ENCODE data around the gene SORCS2. TPM values are rescaled to one million over a fixed set of nuclear protein-coding genes. Genes with fewer than 3 reads are reported as not detected.

SORCS2 gene
- total and polyA plus RNA-seq, 4 donors = 2.2 to 7.7 (median 2.5) TPM

GRCh38 chr4:7432531-7433375, 240.4 kb downstream of the SORCS2 start:
- TF ChIP-seq CTCF (IDR thresholded peaks at IDR 0.05; ENCODE audit: control extremely low read depth, extremely low read depth) = no peak
- peaks cover 0 to 7% (median 6%) of the 10 kb centered on the region in 5 donors for H3K4me1 ChIP-seq (ENCODE audit: control insufficient read depth in 5 of 5, insufficient read depth in 5 of 5, low read length in 5 of 5)
- H3K9me3 ChIP-seq (ENCODE audit: control insufficient read depth in 4 of 4, insufficient read depth in 3 of 4, low read length in 3 of 4) = no peaks in the 10 kb centered on the region
- no peak overlapping the region for H3K9ac ChIP-seq (ENCODE audit: insufficient read depth in 1 of 2, low read length in 2 of 2)
- ATAC-seq (ENCODE audit: insufficient read depth, low FRiP score) = no peak
- H3K4me3 ChIP-seq = no peak overlapping the region
- H3K27ac ChIP-seq (ENCODE audit: low read depth in 1 of 2, low read length in 1 of 2) = no peak overlapping the region
- WGBS, 2 donors = 88 to 92% methylated on average over 23 of the region's 23 CpGs
- H3K36me3 ChIP-seq (ENCODE audit: control insufficient read depth in 4 of 4, insufficient read depth in 4 of 4, low read length in 4 of 4) = no peaks in the 10 kb centered on the region
- H3K27me3 ChIP-seq (ENCODE audit: control insufficient read depth in 3 of 3, insufficient read depth in 3 of 3, low read length in 2 of 3) = no peaks in the 10 kb centered on the region
- no peak for DNase-seq

GRCh38 chr4:7433376-7434140, 241.2 kb downstream of the SORCS2 start:
- H3K36me3 ChIP-seq (ENCODE audit: control insufficient read depth in 4 of 4, insufficient read depth in 4 of 4, low read length in 4 of 4) = no peaks in the 10 kb centered on the region
- 87% methylated on average over 28 of the region's 28 CpGs for WGBS, 2 donors
- no peak for DNase-seq
- H3K27me3 ChIP-seq (ENCODE audit: control insufficient read depth in 3 of 3, insufficient read depth in 3 of 3, low read length in 2 of 3) = no peaks in the 10 kb centered on the region
- no peak for ATAC-seq (ENCODE audit: insufficient read depth, low FRiP score)
- H3K4me1 ChIP-seq (ENCODE audit: control insufficient read depth in 5 of 5, insufficient read depth in 5 of 5, low read length in 5 of 5) = peaks cover 0 to 7% (median 6%) of the 10 kb centered on the region in 5 donors
- no peak for TF ChIP-seq CTCF (IDR thresholded peaks at IDR 0.05; ENCODE audit: control extremely low read depth, extremely low read depth)
- no peak overlapping the region for H3K4me3 ChIP-seq
- no peak overlapping the region for H3K9ac ChIP-seq (ENCODE audit: insufficient read depth in 1 of 2, low read length in 2 of 2)
- no peaks in the 10 kb centered on the region for H3K9me3 ChIP-seq (ENCODE audit: control insufficient read depth in 4 of 4, insufficient read depth in 3 of 4, low read length in 3 of 4)
- H3K27ac ChIP-seq (ENCODE audit: low read depth in 1 of 2, low read length in 1 of 2) = no peak overlapping the region

- no peak for TF ChIP-seq CTCF (IDR thresholded peaks at IDR 0.05; ENCODE audit: control extremely low read depth, extremely low read depth)
- WGBS, 2 donors = 90% methylated on average over 26 of the region's 26 CpGs
- Histone ChIP-seq H3K9me3 (ENCODE audit: control insufficient read depth in 4 of 4, insufficient read depth in 3 of 4, low read length in 3 of 4) (no peaks in the 10 kb centered on the region), H3K27ac (ENCODE audit: low read depth in 1 of 2, low read length in 1 of 2) (no peak overlapping the region), H3K27me3 (ENCODE audit: control insufficient read depth in 3 of 3, insufficient read depth in 3 of 3, low read length in 2 of 3) (no peaks in the 10 kb centered on the region), H3K4me1 (ENCODE audit: control insufficient read depth in 5 of 5, insufficient read depth in 5 of 5, low read length in 5 of 5) (peaks cover 0 to 7% (median 6%) of the 10 kb centered on the region in 5 donors), H3K9ac (ENCODE audit: insufficient read depth in 1 of 2, low read length in 2 of 2) (no peak overlapping the region), H3K4me3 (no peak overlapping the region), H3K36me3 (ENCODE audit: control insufficient read depth in 4 of 4, insufficient read depth in 4 of 4, low read length in 4 of 4) (no peaks in the 10 kb centered on the region)
- no peak for DNase-seq
- ATAC-seq (ENCODE audit: insufficient read depth, low FRiP score) = no peak
Measured at GRCh38 chr4:7434141-7434765, 241.9 kb downstream of the SORCS2 start.
